Stomach (tissue), 9 donors: ENCODE results near the gene MTX3. TPM values are rescaled to one million over a fixed set of nuclear protein-coding genes. Genes with fewer than 3 reads are reported as not detected.

ENCODE experiments used
- DNase-seq, 2 donors: peaks; one replicate each; pipeline versions ENCODE4 v3.0.0 to v3.0.0-alpha.2; 2013 to 2019
- H3K27ac ChIP-seq, 5 donors: fragments of 200-600 bp in 4 of 5; sonication (generic) in 4 of 5; one replicate each; pipeline ENCODE4 v1.5.1; 2013 to 2019; ENCODE audit warnings: mild to moderate bottlenecking in 1 of 5, moderate library complexity in 1 of 5
- H3K27me3 ChIP-seq, 3 donors: fragments of 200-600 bp; sonication (generic); one replicate each; pipeline ENCODE4 v1.5.1; 2017 to 2019; ENCODE audit warnings: mixed run types in 1 of 3
- H3K36me3 ChIP-seq, 4 donors: fragments of 200-600 bp; sonication (generic); 1 replicate in 3 of 4; 2 replicates in 1 of 4; pipeline ENCODE4 v1.5.1; 2016 to 2019
- H3K4me1 ChIP-seq, 4 donors: fragments of 200-600 bp; sonication (generic); one replicate each; pipeline ENCODE4 v1.5.1; 2016 to 2019
- H3K4me3 ChIP-seq, 4 donors: fragments of 200-600 bp; sonication (generic) in 3 of 4; one replicate each; pipeline ENCODE4 v1.5.1; 2016 to 2019; ENCODE audit warnings: mild to moderate bottlenecking in 1 of 4
- H3K9me3 ChIP-seq, 4 donors: fragments of 200-600 bp; sonication (generic); one replicate each; pipeline ENCODE4 v1.5.1; 2016 to 2019
- EP300 ChIP-seq: sonication (generic); formaldehyde crosslinking; IDR thresholded peaks from one replicate; pipeline ENCODE4 v1.6.1; 2017; ENCODE audit warnings: antibody characterized with exemption
- POLR2A ChIP-seq, 4 donors: fragments of 450-650 bp; IDR thresholded peaks; one replicate each; pipeline ENCODE4 v1.6.1; 2016; ENCODE audit warnings: antibody characterized with exemption in 4 of 4, control low read depth in 2 of 4, mild to moderate bottlenecking in 1 of 4, moderate library complexity in 1 of 4
- POLR2AphosphoS5 ChIP-seq, 3 donors: sonication (generic); formaldehyde crosslinking; IDR thresholded peaks; one replicate each; pipeline ENCODE4 v1.6.1; 2016; ENCODE audit warnings: antibody characterized with exemption in 3 of 3
- WGBS, 5 donors: extraction: QIAGEN DNeasy Blood & Tissue Kit in 3 of 5; methylation state at CpG; one replicate each; pipeline versions ENCODE4 v1.1.5 to v1.1.7; 2013 to 2018; 5-methylcytosine and 5-hydroxymethylcytosine counted together
- intact Hi-C: fragments of 100-400 bp; cut with DNase I; formaldehyde crosslinking; loops from one replicate; pipeline ENCODE4 v1.15.1; 2023; ENCODE audit warnings: low total_unique reads
- polyA plus RNA-seq, 3 donors: library from polyadenylated mRNA; stranded (reverse); fragments of 200-250 nt; gene quantifications; one replicate each; pipeline ENCODE4 v1.2.3, GENCODE V29; 2013
- total RNA-seq, 5 donors: library from RNA; depleted of rRNA; stranded (reverse); fragments of >200 nt; gene quantifications; one replicate each; pipeline versions ENCODE4 v1.1.0 to v1.2.3, GENCODE V29; 2014 to 2016
- TF ChIP-seq, protein P1 (sequence below), 7 experiments: fragments of 450-650 bp in 4 of 7; fragments of 200-600 bp in 3 of 7; sonication (generic) in 3 of 7; IDR thresholded peaks; one replicate each; pipeline ENCODE4 v1.5.1; 2016 to 2019; ENCODE audit warnings: antibody characterized with exemption in 7 of 7, control low read depth in 2 of 7, mild to moderate bottlenecking in 1 of 7
- donor health status: healthy with polysubstance abuse.
- donor health status: Bipolar disorder and iron deficiency.
- donor health status: healthy.

The MTX3 gene
- total and polyA plus RNA-seq, 8 donors = 0.58 to 26.8 (median 5.0) TPM

DNA sequence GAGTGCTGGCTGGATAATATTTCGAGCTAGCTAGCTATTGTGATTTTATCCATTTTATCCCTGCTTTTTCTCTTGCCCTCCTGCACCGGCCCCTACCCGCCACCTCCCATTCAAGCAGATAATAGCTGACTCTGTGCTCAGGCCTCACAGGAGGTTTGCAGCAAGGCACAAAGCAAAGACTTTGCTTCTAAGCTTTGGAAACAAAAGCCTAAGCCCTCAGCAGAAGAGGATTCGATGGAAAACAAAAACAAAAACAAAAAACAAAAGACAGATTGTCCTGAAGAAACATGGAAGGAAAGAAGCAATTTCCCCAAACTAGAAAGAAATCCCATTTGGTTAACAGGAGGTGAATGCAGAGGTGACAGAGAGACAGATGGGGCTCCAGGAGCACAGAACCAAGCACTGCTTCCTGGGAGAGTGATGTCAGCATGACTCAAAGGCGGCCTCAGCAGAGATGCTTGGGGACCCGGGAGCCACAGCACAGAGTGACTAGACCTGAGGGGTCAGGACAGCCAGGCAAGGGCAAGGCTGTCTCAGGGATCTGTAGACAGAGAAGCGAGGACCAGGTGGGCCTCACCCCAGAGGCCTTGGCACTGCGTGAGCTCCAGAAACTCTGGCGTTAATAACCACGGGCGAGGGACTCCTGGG lies 28.4 kb downstream of the MTX3 start:
- intact Hi-C loops = no loop called here
- no peak for DNase-seq
- Histone ChIP-seq H3K4me3 (no peak overlapping the region), H3K36me3 (no peaks in the 10 kb centered on the region), H3K9me3 (no peaks in the 10 kb centered on the region), H3K27me3 (peaks cover 0 to 4% (median 0%) of the 10 kb centered on the region in 3 donors), H3K27ac (no peak overlapping the region), H3K4me1 (no peaks in the 10 kb centered on the region)
- WGBS, 5 donors = 66 to 80% (median 74%) methylated on average over 11 of the region's 11 CpGs
- TF ChIP-seq POLR2A (IDR thresholded peaks at IDR 0.05) (no peak), EP300 (no peak), POLR2AphosphoS5 (IDR thresholded peaks at IDR 0.05) (no peak)
- TF ChIP-seq, protein P1, sequence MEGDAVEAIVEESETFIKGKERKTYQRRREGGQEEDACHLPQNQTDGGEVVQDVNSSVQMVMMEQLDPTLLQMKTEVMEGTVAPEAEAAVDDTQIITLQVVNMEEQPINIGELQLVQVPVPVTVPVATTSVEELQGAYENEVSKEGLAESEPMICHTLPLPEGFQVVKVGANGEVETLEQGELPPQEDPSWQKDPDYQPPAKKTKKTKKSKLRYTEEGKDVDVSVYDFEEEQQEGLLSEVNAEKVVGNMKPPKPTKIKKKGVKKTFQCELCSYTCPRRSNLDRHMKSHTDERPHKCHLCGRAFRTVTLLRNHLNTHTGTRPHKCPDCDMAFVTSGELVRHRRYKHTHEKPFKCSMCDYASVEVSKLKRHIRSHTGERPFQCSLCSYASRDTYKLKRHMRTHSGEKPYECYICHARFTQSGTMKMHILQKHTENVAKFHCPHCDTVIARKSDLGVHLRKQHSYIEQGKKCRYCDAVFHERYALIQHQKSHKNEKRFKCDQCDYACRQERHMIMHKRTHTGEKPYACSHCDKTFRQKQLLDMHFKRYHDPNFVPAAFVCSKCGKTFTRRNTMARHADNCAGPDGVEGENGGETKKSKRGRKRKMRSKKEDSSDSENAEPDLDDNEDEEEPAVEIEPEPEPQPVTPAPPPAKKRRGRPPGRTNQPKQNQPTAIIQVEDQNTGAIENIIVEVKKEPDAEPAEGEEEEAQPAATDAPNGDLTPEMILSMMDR (IDR thresholded peaks at IDR 0.05) = no peak

DNA sequence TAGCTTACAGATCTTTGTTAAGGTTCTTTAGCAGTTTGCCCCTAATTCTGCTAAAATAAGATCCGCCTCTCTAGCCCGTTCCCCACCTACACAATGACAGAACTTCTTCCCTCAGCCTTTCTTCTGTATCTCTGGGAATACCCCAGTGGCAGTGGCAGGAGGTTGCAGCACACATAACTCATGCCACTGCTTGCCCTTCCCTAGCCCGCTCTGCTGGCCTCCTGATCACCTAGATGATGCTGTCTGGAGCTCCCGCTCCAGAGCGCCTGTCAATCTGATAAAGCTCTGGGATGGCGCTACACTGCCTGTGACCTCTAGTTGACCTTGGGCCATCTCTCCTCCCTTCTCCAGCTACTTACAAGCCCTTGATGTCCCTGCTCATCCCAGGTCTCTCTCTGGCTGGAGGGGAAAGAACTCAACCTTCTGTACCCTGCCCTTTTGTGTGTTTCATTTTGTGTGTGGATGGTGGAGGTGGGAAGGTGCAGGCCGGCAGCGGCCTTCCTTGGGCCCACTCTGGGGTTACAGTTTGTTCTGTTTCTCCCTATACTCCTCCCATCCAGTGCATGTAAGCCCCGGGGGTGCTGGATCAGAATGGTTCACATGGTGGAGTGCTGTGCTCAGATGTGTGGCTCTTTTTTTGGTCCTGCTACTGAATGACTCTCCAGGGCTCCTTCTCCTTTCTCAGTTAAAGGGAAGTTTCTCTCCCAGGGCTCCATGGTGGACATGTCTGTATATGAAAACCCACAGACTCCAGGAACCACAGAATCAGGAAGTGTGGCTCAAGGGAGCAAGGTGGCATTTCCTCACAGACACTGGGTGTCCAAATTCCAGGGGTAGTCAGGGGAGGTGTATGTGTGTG lies 29.1 kb downstream of the MTX3 start:
- H3K27me3 ChIP-seq = peaks cover 0 to 4% (median 0%) of the 10 kb centered on the region in 3 donors
- H3K27ac ChIP-seq = no peak overlapping the region
- TF ChIP-seq EP300 = no peak
- H3K9me3 ChIP-seq = no peaks in the 10 kb centered on the region
- H3K4me3 ChIP-seq = no peak overlapping the region
- DNase-seq = no peak
- H3K36me3 ChIP-seq = no peaks in the 10 kb centered on the region
- intact Hi-C loops = no loop called here
- 75 to 84% (median 79%) methylated on average over 9 of the region's 9 CpGs for WGBS, 5 donors
- no peaks in the 10 kb centered on the region for H3K4me1 ChIP-seq

DNA sequence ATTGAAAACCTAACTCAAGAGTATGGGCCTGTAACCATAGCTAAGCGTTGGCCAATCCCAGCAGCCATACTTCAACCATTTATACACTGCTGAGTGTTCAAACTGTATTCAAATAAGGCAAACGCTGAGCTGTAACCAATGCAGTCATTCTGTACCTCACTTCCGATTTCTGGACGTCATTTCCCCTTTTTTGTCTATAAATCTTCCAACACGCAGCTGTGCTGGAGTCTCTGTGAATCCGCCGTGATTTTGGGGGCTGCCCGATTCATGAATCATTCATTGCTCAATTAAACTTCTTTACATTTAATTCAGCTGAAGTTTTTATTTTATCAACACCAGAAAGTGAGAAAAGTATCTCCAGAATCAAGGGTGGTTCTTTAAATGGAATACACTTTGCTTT lies 31.7 kb downstream of the MTX3 start:
- WGBS, 5 donors = 79 to 86% (median 83%) methylated on average over 8 of the region's 8 CpGs
- Histone ChIP-seq H3K27ac (no peak overlapping the region), H3K4me3 (no peak overlapping the region), H3K9me3 (no peaks in the 10 kb centered on the region), H3K27me3 (no peaks in the 10 kb centered on the region), H3K4me1 (no peaks in the 10 kb centered on the region), H3K36me3 (no peaks in the 10 kb centered on the region)
- DNase-seq = no peak
- TF ChIP-seq POLR2A (IDR thresholded peaks at IDR 0.05) (no peak), POLR2AphosphoS5 (IDR thresholded peaks at IDR 0.05) (no peak), EP300 (no peak)
- TF ChIP-seq, protein P1 (IDR thresholded peaks at IDR 0.05) = no peak
- intact Hi-C loops = no loop called here

DNA sequence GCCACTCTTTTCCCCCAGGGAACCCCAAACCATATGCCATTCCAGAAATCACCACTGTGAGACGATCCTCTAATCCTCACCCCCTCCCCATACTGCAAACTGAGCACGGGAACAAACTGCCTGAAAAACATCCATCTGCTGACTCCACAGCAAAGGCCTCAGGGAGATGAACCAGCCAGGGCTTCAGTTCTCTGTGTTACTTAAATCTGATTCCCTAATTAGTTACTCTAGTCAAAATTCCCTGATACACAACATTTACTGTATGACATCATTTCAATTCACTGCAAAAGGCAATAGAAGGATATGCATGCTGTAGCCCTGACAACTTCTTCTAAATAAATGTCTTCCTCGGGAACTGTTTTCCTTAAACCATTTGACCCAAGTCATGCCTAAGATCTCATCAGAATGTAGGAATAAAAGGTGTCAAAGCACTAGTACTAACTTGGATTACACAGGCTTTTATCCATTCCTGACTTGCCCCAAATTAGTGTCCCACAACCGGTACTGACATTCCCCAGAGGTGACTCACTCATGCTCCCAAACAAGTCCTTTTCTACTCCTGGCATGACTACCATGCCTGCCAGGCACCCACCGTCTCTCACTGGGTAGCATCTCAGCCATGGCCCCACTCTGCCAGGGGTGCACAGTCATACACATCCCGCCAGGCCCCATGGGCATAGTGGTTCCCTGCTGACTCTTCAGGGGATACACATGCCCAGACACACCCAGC lies 35.0 kb downstream of the MTX3 start:
- intact Hi-C loops = no loop called here
- WGBS, 5 donors = 57 to 71% (median 65%) methylated on average over 6 of the region's 6 CpGs
- Histone ChIP-seq H3K4me1 (no peaks in the 10 kb centered on the region), H3K27me3 (no peaks in the 10 kb centered on the region), H3K36me3 (no peaks in the 10 kb centered on the region), H3K9me3 (no peaks in the 10 kb centered on the region), H3K4me3 (no peak overlapping the region), H3K27ac (no peak overlapping the region)
- peak in 1 of 2 donors; percentile 17 for DNase-seq
- TF ChIP-seq POLR2A (IDR thresholded peaks at IDR 0.05) (no peak), POLR2AphosphoS5 (IDR thresholded peaks at IDR 0.05) (no peak), EP300 (no peak)
- TF ChIP-seq, protein P1 (IDR thresholded peaks at IDR 0.05) = no peak
